ENCODE measurements around the gene MAZ. TPM values are rescaled to one million over a fixed set of nuclear protein-coding genes. Genes with fewer than 3 reads are reported as not detected.

MAZ gene
- total and polyA plus RNA-seq, 2 of the 13 experiments (the other 11 are each of a cell fraction or from before 2014, with no cell fraction given), result 203 to 277 TPM

DNA sequence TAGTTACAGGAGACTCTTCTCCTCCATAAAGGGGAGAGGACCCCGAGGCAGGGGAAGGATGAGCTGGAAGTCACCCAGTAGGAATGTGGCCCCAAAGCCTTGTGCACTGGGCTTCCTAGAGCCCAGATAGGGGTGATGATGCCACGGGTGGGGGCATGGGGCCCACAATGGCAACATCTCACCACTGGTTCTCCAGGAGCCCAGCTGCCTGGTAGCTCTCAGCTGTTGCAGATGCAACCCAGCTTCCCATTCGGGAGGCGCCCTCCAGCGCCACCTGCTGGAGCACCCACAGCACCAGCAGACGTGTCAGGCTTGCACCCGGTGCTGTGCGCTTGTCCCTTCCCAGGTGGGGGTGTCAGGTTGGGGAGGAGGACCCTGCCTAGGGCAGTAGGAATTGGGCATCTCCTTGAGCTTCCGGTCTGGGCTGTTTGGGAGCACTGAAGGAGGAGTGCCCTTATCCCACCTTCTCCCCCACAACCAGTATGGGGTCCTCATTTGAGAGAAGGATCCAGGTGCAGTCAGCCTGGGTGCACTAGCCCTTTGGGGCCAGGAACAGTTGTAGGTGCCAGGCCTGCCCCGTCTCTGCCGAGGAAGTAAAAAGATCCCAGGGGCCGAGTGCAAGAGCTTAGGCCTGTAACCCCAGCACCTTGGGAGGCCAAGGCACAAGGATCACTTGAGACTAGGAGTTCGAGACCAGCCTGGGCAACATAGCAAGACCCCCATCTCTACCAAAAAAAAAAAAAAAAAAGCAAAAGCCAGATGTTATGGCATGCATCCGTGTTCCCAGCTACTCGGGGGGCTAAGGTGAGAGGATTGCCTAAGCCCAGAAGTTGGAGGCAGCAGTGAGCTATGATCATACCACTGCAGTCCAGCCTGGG is 42.3 kb downstream of the MAZ start (continued):
- TF ChIP-seq, protein P1, sequence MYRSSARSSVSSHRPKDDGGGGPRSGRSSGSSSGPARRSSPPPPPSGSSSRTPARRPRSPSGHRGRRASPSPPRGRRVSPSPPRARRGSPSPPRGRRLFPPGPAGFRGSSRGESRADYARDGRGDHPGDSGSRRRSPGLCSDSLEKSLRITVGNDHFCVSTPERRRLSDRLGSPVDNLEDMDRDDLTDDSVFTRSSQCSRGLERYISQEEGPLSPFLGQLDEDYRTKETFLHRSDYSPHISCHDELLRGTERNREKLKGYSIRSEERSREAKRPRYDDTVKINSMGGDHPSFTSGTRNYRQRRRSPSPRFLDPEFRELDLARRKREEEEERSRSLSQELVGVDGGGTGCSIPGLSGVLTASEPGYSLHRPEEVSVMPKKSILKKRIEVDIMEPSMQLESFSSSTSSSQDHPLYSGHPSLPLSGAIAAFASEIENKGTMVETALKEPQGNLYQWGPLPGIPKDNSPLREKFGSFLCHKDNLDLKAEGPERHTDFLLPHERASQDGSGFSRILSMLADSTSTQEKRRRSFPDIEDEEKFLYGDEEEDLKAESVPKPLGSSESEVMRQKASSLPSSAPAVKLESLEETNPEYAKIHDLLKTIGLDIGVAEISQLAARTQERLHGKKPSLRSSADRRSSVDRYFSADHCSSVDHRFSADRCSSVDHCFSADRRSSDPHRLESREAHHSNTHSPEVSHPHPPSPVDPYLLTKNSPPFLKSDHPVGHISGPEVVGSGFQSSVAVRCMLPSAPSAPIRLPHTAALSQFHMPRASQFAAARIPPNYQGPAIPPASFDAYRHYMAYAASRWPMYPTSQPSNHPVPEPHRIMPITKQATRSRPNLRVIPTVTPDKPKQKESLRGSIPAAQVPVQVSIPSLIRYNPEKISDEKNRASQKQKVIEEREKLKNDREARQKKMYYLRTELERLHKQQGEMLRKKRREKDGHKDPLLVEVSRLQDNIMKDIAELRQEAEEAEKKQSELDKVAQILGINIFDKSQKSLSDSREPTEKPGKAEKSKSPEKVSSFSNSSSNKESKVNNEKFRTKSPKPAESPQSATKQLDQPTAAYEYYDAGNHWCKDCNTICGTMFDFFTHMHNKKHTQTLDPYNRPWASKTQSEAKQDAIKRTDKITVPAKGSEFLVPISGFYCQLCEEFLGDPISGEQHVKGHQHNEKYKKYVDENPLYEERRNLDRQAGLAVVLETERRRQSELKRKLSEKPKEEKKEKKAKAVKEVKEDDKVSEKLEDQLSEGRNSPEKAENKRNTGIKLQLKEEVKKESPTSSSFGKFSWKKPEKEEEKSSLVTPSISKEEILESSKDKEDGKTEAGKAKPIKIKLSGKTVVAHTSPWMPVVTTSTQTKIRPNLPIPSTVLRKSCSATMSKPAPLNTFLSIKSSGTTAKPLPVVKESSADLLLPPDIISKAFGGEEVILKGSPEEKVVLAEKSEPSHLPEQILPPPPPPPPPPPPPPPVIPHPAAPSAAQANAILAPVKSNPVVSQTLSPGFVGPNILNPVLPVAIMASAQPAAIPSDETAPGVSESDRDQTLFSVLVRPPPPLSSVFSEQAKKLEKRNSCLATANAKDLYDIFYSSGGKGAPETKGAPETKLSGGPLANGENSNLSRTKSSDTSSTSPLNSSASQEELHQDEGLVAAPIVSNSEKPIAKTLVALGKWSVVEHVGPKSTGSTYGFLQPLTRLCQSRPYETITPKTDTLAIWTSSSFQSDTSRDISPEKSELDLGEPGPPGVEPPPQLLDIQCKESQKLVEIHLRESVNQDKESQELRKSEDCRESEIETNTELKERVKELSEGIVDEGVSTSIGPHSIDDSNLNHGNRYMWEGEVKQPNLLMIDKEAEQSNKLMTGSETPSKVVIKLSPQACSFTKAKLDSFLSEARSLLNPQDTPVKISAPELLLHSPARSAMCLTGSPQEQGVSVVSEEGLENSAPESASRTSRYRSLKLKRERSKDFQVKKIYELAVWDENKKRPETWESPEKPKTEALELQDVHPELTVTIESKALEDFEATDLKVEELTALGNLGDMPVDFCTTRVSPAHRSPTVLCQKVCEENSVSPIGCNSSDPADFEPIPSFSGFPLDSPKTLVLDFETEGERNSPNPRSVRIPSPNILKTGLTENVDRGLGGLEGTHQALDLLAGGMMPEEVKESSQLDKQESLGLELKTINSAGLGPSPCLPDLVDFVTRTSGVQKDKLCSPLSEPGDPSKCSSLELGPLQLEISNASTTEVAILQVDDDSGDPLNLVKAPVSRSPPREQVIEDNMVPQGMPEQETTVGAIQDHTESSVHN (CRISPR knock-in tag; IDR thresholded peaks at IDR 0.05), result no peak; the same call in 1 of the 2 replicates
- TF ChIP-seq SYNCRIP (IDR thresholded peaks at IDR 0.05; ENCODE audit: insufficient read depth, low read depth, low read length) (no peak), THAP8 (CRISPR knock-in tag; IDR thresholded peaks at IDR 0.05; ENCODE audit: borderline replicate concordance) (no peak), ZNF550 (CRISPR knock-in tag; IDR thresholded peaks at IDR 0.05; ENCODE audit: borderline replicate concordance) (0 out of 2 replicates have a peak, but pooled peaks have one; percentile 47)
- TF ChIP-seq, protein P2, sequence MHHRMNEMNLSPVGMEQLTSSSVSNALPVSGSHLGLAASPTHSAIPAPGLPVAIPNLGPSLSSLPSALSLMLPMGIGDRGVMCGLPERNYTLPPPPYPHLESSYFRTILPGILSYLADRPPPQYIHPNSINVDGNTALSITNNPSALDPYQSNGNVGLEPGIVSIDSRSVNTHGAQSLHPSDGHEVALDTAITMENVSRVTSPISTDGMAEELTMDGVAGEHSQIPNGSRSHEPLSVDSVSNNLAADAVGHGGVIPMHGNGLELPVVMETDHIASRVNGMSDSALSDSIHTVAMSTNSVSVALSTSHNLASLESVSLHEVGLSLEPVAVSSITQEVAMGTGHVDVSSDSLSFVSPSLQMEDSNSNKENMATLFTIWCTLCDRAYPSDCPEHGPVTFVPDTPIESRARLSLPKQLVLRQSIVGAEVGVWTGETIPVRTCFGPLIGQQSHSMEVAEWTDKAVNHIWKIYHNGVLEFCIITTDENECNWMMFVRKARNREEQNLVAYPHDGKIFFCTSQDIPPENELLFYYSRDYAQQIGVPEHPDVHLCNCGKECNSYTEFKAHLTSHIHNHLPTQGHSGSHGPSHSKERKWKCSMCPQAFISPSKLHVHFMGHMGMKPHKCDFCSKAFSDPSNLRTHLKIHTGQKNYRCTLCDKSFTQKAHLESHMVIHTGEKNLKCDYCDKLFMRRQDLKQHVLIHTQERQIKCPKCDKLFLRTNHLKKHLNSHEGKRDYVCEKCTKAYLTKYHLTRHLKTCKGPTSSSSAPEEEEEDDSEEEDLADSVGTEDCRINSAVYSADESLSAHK (CRISPR knock-in tag; IDR thresholded peaks at IDR 0.05; ENCODE audit: borderline replicate concordance), result no peak
- TF ChIP-seq, protein P3, sequence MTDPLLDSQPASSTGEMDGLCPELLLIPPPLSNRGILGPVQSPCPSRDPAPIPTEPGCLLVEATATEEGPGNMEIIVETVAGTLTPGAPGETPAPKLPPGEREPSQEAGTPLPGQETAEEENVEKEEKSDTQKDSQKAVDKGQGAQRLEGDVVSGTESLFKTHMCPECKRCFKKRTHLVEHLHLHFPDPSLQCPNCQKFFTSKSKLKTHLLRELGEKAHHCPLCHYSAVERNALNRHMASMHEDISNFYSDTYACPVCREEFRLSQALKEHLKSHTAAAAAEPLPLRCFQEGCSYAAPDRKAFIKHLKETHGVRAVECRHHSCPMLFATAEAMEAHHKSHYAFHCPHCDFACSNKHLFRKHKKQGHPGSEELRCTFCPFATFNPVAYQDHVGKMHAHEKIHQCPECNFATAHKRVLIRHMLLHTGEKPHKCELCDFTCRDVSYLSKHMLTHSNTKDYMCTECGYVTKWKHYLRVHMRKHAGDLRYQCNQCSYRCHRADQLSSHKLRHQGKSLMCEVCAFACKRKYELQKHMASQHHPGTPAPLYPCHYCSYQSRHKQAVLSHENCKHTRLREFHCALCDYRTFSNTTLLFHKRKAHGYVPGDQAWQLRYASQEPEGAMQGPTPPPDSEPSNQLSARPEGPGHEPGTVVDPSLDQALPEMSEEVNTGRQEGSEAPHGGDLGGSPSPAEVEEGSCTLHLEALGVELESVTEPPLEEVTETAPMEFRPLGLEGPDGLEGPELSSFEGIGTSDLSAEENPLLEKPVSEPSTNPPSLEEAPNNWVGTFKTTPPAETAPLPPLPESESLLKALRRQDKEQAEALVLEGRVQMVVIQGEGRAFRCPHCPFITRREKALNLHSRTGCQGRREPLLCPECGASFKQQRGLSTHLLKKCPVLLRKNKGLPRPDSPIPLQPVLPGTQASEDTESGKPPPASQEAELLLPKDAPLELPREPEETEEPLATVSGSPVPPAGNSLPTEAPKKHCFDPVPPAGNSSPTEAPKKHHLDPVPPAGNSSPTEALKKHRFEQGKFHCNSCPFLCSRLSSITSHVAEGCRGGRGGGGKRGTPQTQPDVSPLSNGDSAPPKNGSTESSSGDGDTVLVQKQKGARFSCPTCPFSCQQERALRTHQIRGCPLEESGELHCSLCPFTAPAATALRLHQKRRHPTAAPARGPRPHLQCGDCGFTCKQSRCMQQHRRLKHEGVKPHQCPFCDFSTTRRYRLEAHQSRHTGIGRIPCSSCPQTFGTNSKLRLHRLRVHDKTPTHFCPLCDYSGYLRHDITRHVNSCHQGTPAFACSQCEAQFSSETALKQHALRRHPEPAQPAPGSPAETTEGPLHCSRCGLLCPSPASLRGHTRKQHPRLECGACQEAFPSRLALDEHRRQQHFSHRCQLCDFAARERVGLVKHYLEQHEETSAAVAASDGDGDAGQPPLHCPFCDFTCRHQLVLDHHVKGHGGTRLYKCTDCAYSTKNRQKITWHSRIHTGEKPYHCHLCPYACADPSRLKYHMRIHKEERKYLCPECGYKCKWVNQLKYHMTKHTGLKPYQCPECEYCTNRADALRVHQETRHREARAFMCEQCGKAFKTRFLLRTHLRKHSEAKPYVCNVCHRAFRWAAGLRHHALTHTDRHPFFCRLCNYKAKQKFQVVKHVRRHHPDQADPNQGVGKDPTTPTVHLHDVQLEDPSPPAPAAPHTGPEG (CRISPR knock-in tag; IDR thresholded peaks at IDR 0.05), result no peak
- TF ChIP-seq, protein P4, sequence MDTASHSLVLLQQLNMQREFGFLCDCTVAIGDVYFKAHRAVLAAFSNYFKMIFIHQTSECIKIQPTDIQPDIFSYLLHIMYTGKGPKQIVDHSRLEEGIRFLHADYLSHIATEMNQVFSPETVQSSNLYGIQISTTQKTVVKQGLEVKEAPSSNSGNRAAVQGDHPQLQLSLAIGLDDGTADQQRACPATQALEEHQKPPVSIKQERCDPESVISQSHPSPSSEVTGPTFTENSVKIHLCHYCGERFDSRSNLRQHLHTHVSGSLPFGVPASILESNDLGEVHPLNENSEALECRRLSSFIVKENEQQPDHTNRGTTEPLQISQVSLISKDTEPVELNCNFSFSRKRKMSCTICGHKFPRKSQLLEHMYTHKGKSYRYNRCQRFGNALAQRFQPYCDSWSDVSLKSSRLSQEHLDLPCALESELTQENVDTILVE (CRISPR knock-in tag; IDR thresholded peaks at IDR 0.05), result peak; percentile 61; the same call in 1 of the 2 replicates

Data from HepG2 (cell line).